NCI-H446 (cell line): ENCODE measurements around the gene DCUN1D2.

ENCODE experiments used
- DNase-seq, 2 experiments: peaks; one replicate each; lab custom pipeline; 2025; lab: John Stamatoyannopoulos, UW

Gene DCUN1D2

GRCh38 chr13:113407103-113407530 lies 83.4 kb downstream of the DCUN1D2 start:
- no peak for DNase-seq

GRCh38 chr13:113406321-113407102 lies 84.0 kb downstream of the DCUN1D2 start:
- DNase-seq = no peak
